NT2/D1 (cell line): ENCODE data around the gene CFAP91.

Experiments
- SUZ12 ChIP-seq: IDR thresholded peaks from 2 replicates; pipeline ENCODE4 v1.6.1; 2011; ENCODE audit not compliant: insufficient read length, insufficient read depth; ENCODE audit errors: extremely low read depth
- YY1 ChIP-seq: IDR thresholded peaks from 2 replicates; pipeline ENCODE4 v1.6.1; 2011; ENCODE audit not compliant: insufficient read length, insufficient read depth
- ZNF274 ChIP-seq: IDR thresholded peaks from 2 replicates; pipeline ENCODE4 v1.6.1; 2011; ENCODE audit warnings: mild to moderate bottlenecking, low read depth, low read length

DNA sequence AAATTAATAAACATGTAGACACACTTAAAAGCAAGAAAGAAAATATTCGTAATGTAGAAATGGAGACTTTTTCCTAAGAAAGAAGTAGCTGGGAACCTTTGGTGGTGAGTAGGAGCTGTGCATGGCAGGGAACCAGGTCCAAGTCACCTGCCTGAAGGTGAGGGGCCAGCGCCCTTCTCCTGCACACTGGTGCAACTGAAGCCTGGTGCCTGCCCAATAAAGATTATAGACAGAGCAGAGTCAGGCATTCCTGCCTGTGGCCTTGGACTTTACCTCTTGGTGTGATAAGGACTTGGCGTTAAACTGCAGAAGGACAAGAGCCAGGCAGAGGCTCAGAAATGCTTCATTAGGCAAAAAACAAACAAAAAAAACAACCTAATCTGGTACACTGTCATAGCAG is 14.2 kb downstream of the CFAP91 start:
- TF ChIP-seq ZNF274, result no peak
- no peak for TF ChIP-seq YY1
- TF ChIP-seq SUZ12, result no peak
